GM21367 (cell line): ENCODE measurements around the gene GNB1.

Experiments used
- ATAC-seq: cut with Tn5 transposase; IDR thresholded peaks from one replicate; pipeline ENCODE4 v1.9.1; 2021; ENCODE audit not compliant: unreplicated experiment

GNB1 gene

GRCh38 chr1:1910651-1911331 is 19.9 kb upstream of the GNB1 start:
- ATAC-seq, result no peak

GRCh38 chr1:1910033-1910465 is 19.2 kb upstream of the GNB1 start:
- no peak for ATAC-seq

GRCh38 chr1:1908506-1908791 is 17.6 kb upstream of the GNB1 start:
- no peak for ATAC-seq

- ATAC-seq, result no peak
Measured at GRCh38 chr1:1907098-1907736, 16.3 kb upstream of the GNB1 start.

GRCh38 chr1:1906185-1907097 is 15.6 kb upstream of the GNB1 start:
- no peak for ATAC-seq

- ATAC-seq, result no peak
Measured at GRCh38 chr1:1903224-1903623, 12.3 kb upstream of the GNB1 start.

- no peak for ATAC-seq
Measured at GRCh38 chr1:1901641-1902294, 10.9 kb upstream of the GNB1 start.

- no peak for ATAC-seq
Measured at GRCh38 chr1:1900883-1901640, 10.2 kb upstream of the GNB1 start.

GRCh38 chr1:1899967-1900327 is 9.1 kb upstream of the GNB1 start:
- no peak for ATAC-seq

- no peak for ATAC-seq
Measured at GRCh38 chr1:1899266-1899966, 8.5 kb upstream of the GNB1 start.

GRCh38 chr1:1898246-1898933 is 7.5 kb upstream of the GNB1 start:
- no peak for ATAC-seq

GRCh38 chr1:1895456-1896336 is 4.8 kb upstream of the GNB1 start:
- no peak for ATAC-seq

- ATAC-seq, result no peak
Measured at GRCh38 chr1:1895060-1895418, 4.2 kb upstream of the GNB1 start.

GRCh38 chr1:1894354-1895059 is 3.6 kb upstream of the GNB1 start:
- ATAC-seq, result no peak

- ATAC-seq, result no peak
Measured at GRCh38 chr1:1893997-1894353, 3.1 kb upstream of the GNB1 start.

- ATAC-seq, result no peak
Measured at GRCh38 chr1:1893291-1893985, 2.6 kb upstream of the GNB1 start.

- ATAC-seq, result no peak
Measured at GRCh38 chr1:1892763-1893120, 1.9 kb upstream of the GNB1 start.
